K562 (cell line): ENCODE measurements around the gene TMEM108. TPM values are rescaled to one million over a fixed set of nuclear protein-coding genes. Genes with fewer than 3 reads are reported as not detected.

Source experiments
- ATAC-seq: fragments of 200-7000 bp; cut with Tn5 transposase; 3 replicates; pipeline ENCODE4 v1.9.1; 2020; ENCODE audit warnings: moderate library complexity
- BruUV-seq: library from RNA; stranded (reverse); fragments of 400-500 nt; replicated peaks from 2 replicates; lab custom pipeline; 2021; lab: Mats Ljungman, UMichigan
- CTCF ChIA-PET: fragments of 300-600 bp; formaldehyde crosslinking; extraction: SDS; loops from one replicate; lab custom pipeline; 2021; ENCODE audit warnings: low intra/inter-chr PET ratio; lab: Yijun Ruan, JAX
- POLR2A ChIA-PET: fragments of 300-600, 350-650 bp; sonication (Branson Sonifier 250); formaldehyde crosslinking; extraction: SDS; loops from one replicate; lab custom pipeline; 2021; ENCODE audit warnings: antibody characterized with exemption, inconsistent platforms; lab: Yijun Ruan, JAX
- DNase-seq, 4 experiments: peaks; one replicate each; pipeline versions ENCODE4 v3.0.0 to v3.0.0-alpha.2; 2011 to 2018; ENCODE audit warnings: low spot score in 3 of 4, mixed read lengths in 3 of 4; ENCODE audit errors: extremely low read depth in 1 of 4
- FAIRE-seq: peaks from 2 replicates; lab custom pipeline; 2011; peaks lifted over from hg19 to GRCh38; lab: Jason Lieb, UNC
- H2AFZ ChIP-seq: 2 replicates; pipeline ENCODE4 v1.6.0; 2011; ENCODE audit warnings: low read depth, low read length, control low read depth, inconsistent platforms
- H3K27ac ChIP-seq: fragments of 200-600 bp; 3 replicates; pipeline ENCODE4 v1.8.0; 2011; ENCODE audit warnings: low read depth, mild to moderate bottlenecking, control low read depth, inconsistent platforms, low read length, moderate library complexity, mixed read lengths; ENCODE audit errors: extremely low read depth
- H3K27me3 ChIP-seq, 2 experiments: fragments of 300-600 bp in 1 of 2; 2 replicates in 1 of 2; 3 replicates in 1 of 2; pipeline versions ENCODE4 v1.6.0 to v1.8.0; 2011; ENCODE audit warnings: inconsistent platforms in 2 of 2, low read length in 2 of 2, mild to moderate bottlenecking in 1 of 2, mixed read lengths in 1 of 2, moderate library complexity in 1 of 2; ENCODE audit not compliant: control insufficient read depth in 2 of 2, insufficient read depth in 2 of 2
- H3K36me3 ChIP-seq: fragments of 300-600 bp; 3 replicates; pipeline ENCODE4 v1.8.0; 2011; ENCODE audit warnings: mild to moderate bottlenecking, low read length, inconsistent platforms; ENCODE audit not compliant: control insufficient read depth, insufficient read depth
- H3K4me1 ChIP-seq, 2 experiments: fragments of 200-600 bp in 1 of 2; replicated peaks in 1 of 2; 2 replicates in 1 of 2; 3 replicates in 1 of 2; pipeline versions ENCODE4 v1.5.1 to v1.8.0; 2011; ENCODE audit warnings: inconsistent platforms in 2 of 2, low read length in 2 of 2, mild to moderate bottlenecking in 1 of 2, mixed read lengths in 1 of 2, moderate library complexity in 1 of 2; ENCODE audit not compliant: control insufficient read depth in 2 of 2, insufficient read depth in 2 of 2
- H3K4me2 ChIP-seq: 2 replicates; pipeline ENCODE4 v1.6.1; 2011; ENCODE audit warnings: low read length, control low read depth, inconsistent platforms, mixed read lengths; ENCODE audit not compliant: insufficient read depth
- H3K4me3 ChIP-seq: fragments of 200-600 bp; sonication (generic), shearing (Covaris generic); 2 replicates; pipeline ENCODE4 v1.5.1; 2016; ENCODE audit warnings: control low read depth, inconsistent platforms
- H3K79me2 ChIP-seq: fragments of 200-600 bp; 3 replicates; pipeline ENCODE4 v1.8.0; 2011; ENCODE audit warnings: low read length, inconsistent platforms; ENCODE audit not compliant: control insufficient read depth, insufficient read depth
- H3K9ac ChIP-seq, 2 experiments: 2 replicates each; pipeline versions ENCODE4 v1.6.0 to v1.6.1; 2011; ENCODE audit warnings: low read depth in 2 of 2, low read length in 2 of 2, control low read depth in 1 of 2, inconsistent platforms in 1 of 2, mild to moderate bottlenecking in 1 of 2, mixed read lengths in 1 of 2; ENCODE audit not compliant: insufficient read depth in 1 of 2
- H3K9me1 ChIP-seq: one replicate; pipeline ENCODE4 v1.6.0; 2011; ENCODE audit warnings: inconsistent platforms, mild to moderate bottlenecking, low read length, moderate library complexity; ENCODE audit not compliant: control insufficient read depth, insufficient read depth
- H3K9me3 ChIP-seq: replicated peaks from 2 replicates; pipeline ENCODE4 v1.5.1; 2011; ENCODE audit warnings: low read depth, low read length, inconsistent platforms; ENCODE audit not compliant: control insufficient read depth, insufficient read depth
- H4K20me1 ChIP-seq: replicated peaks from 2 replicates; pipeline ENCODE4 v1.6.1; 2011; ENCODE audit warnings: low read length, inconsistent platforms, mixed read lengths; ENCODE audit not compliant: control insufficient read depth, insufficient read depth
- DDX20 ChIP-seq: fragments of 450-650 bp; IDR thresholded peaks from 2 replicates; pipeline ENCODE4 v1.6.1; 2016; ENCODE audit warnings: missing genetic modification characterization, low read depth, mild to moderate bottlenecking, missing compliant biosample characterization, moderate library complexity
- ELF4 ChIP-seq: fragments of 450-650 bp; formaldehyde crosslinking; IDR thresholded peaks from 2 replicates; pipeline ENCODE4 v1.4.0; 2022; ENCODE audit warnings: missing genetic modification characterization
- HCFC1 ChIP-seq: IDR thresholded peaks from 2 replicates; pipeline ENCODE4 v1.6.1; 2012; ENCODE audit warnings: low read depth, low read length, improper control_type of control experiment
- PCBP1 ChIP-seq: fragments of 200-400 bp; formaldehyde crosslinking; IDR thresholded peaks from 2 replicates; pipeline ENCODE4 v1.6.1; 2018; ENCODE audit warnings: mild to moderate bottlenecking, low read depth, low read length; ENCODE audit not compliant: poor library complexity, severe bottlenecking
- PCBP2 ChIP-seq: fragments of 200-400 bp; formaldehyde crosslinking; IDR thresholded peaks from 2 replicates; pipeline ENCODE4 v1.6.1; 2018; ENCODE audit warnings: low read length, low read depth, mild to moderate bottlenecking, moderate library complexity; ENCODE audit not compliant: poor library complexity, severe bottlenecking
- POLR3A ChIP-seq: IDR thresholded peaks from 2 replicates; pipeline ENCODE4 v1.6.1; 2011; ENCODE audit warnings: borderline replicate concordance, mild to moderate bottlenecking, moderate library complexity; ENCODE audit not compliant: insufficient read length, insufficient read depth; ENCODE audit errors: extremely low read depth
- SETDB1 ChIP-seq: IDR thresholded peaks from one replicate; pipeline ENCODE4 v1.6.1; 2012; ENCODE audit warnings: low read length, control low read depth, inconsistent platforms
- TRIM24 ChIP-seq, 2 experiments: fragments of 450-650 bp; IDR thresholded peaks; 2 replicates each; pipeline ENCODE4 v1.6.1; 2016
- YBX1 ChIP-seq: fragments of 450-650 bp; IDR thresholded peaks from 2 replicates; pipeline ENCODE4 v1.7.1; 2016; ENCODE audit warnings: mild to moderate bottlenecking
- ZNF224 ChIP-seq: sonication (generic); formaldehyde crosslinking; IDR thresholded peaks from 2 replicates; pipeline ENCODE4 v1.8.0; 2022; ENCODE audit warnings: mild to moderate bottlenecking, missing genetic modification reagents
- ZNF253 ChIP-seq: fragments of 250-450 bp; sonication (Bioruptor Pico); conservative IDR thresholded peaks from 2 replicates; pipeline ENCODE4 v1.6.1; 2021; ENCODE audit warnings: mild to moderate bottlenecking
- WGBS: fragments of 100-300 bp; shearing (Covaris generic); methylation state at CpG from one replicate; pipeline ENCODE4 v1.1.6; 2016; ENCODE audit warnings: low coverage, mixed read lengths; ENCODE audit not compliant: insufficient coverage; ENCODE audit errors: missing lambda C conversion rate; 5-methylcytosine and 5-hydroxymethylcytosine counted together
- in situ Hi-C: fragments of 300-500 bp; cut with MboI; formaldehyde crosslinking; loops from 4 replicates; pipeline ENCODE4 v1.15.0; 2018; ENCODE audit warnings: inconsistent platforms, mixed read lengths
- intact Hi-C: fragments of 100-400 bp; cut with micrococcal nuclease; formaldehyde crosslinking; loops from 2 replicates; pipeline ENCODE4 v1.14.2; 2022
- polyA plus RNA-seq, 8 experiments: library from polyadenylated mRNA; depleted of rRNA in 4 of 8; stranded (reverse) in 5 of 8; unstranded in 3 of 8; fragments of >200 nt; fragmentation: Nextera tagmentation in 2 of 8; fragmentation: Illumina TruSeq in 1 of 8; extraction: Ambion mirVana in 2 of 8; extraction: Trizol in 1 of 8; gene quantifications; 2 replicates each; pipeline versions ENCODE4 v1.2.1 to v1.2.3, GENCODE V29; 2011 to 2014; ENCODE audit warnings: inconsistent platforms in 1 of 8, missing spikeins in 1 of 8
- total RNA-seq, 7 experiments: library from RNA; depleted of rRNA in 6 of 7; stranded (reverse); fragments of >200 nt in 6 of 7; fragmentation: Illumina TruSeq in 2 of 7; extraction: Trizol in 2 of 7; gene quantifications; 2 replicates each; pipeline versions ENCODE4 v1.2.1 to v1.2.3, GENCODE V29; 2011 to 2021; ENCODE audit warnings: low replicate concordance in 1 of 7
- TF ChIP-seq, protein P1 (sequence below), 2 experiments: fragments of 450-650 bp in 1 of 2; sonication (generic) in 1 of 2; formaldehyde crosslinking; conservative IDR thresholded peaks; 2 replicates each; pipeline versions ENCODE4 v1.4.0 to v1.8.1; 2020 to 2022; ENCODE audit warnings: mild to moderate bottlenecking in 1 of 2, missing genetic modification reagents in 1 of 2
- TF ChIP-seq, protein P2 (sequence below): fragments of 450-650 bp; IDR thresholded peaks from 2 replicates; pipeline ENCODE4 v1.6.1; 2014; ENCODE audit warnings: low read depth, mild to moderate bottlenecking, moderate library complexity, borderline replicate concordance
- TF ChIP-seq, protein P3 (sequence below): fragments of 250-450 bp; sonication (Bioruptor Pico); IDR thresholded peaks from 2 replicates; pipeline ENCODE4 v1.9.0; 2021; ENCODE audit warnings: mild to moderate bottlenecking, inconsistent platforms
- TF ChIP-seq, protein P4 (sequence below): fragments of 250-450 bp; sonication (Bioruptor Pico); IDR thresholded peaks from 2 replicates; pipeline ENCODE4 v1.4.0; 2020; ENCODE audit warnings: mild to moderate bottlenecking, moderate library complexity

The TMEM108 gene
- total and polyA plus RNA-seq, 9 of the 15 experiments (the other 6 are each of a cell fraction or from before 2014, with no cell fraction given) = 0.65 to 11.1 (median 3.4) TPM

DNA sequence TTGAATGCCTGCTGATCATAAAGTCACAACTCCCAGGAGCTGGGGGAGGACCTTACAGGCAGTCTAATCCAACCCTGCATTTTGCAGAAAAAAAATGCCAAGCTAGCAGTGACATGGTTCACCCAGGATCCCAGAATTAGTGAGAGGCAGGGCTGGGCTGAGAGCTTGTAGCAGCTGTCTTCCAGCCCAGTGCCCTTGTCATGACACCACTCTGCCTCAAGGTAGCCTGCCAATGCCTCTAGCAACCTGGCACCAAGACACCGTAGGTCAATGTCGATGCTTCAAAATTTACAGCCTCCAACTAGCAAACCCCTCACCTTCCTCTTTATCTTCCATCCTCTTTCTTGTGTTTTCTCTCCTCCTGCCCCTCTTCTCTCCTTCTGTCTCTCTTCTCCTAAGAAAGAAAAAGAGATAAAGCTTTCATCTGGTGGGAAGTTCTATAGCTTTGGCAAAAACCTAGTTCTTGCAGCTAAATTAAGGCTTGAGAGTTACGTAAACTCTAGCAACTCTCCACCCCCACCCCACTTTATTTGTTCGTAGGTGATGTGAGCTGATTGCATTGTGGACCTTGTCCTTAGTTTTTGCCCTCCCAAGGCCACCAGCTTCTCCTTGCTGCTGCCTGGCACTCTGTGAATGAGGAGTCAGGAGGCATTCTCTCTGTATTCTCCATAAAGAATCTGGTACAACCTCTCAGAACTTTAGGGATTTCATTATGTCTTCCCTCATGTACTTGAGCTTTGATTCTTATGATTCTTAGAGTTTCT lies 343.3 kb downstream of the TMEM108 start:
- ATAC-seq = no peak
- H4K20me1 ChIP-seq = no peaks in the 10 kb centered on the region; the same call in 1 of the 2 replicates
- H3K9ac ChIP-seq = no peak overlapping the region
- no TSS peak for BruUV-seq
- no peaks in the 10 kb centered on the region; a peak in 2 of 5 replicates for H3K4me1 ChIP-seq
- H2AFZ ChIP-seq = no peak overlapping the region
- no peak for FAIRE-seq
- H3K27me3 ChIP-seq = no peaks in the 10 kb centered on the region; a peak in 1 of 5 replicates
- intact Hi-C loops (loop anchor here (5.0 kb wide), 1 partner anchor 724 kb away; the partner anchor contains the start of gene ACAD11), in situ Hi-C loops (loop anchor here (10.0 to 25.0 kb wide), 2 partner anchors 344 to 647 kb away; partner anchors contain the start of gene TMEM108)
- 34% methylated on average over 4 of the region's 4 CpGs for WGBS
- ChIA-PET POLR2A (no interaction called here), CTCF (no interaction called here)
- H3K9me3 ChIP-seq = no peaks in the 10 kb centered on the region
- H3K36me3 ChIP-seq = no peaks in the 10 kb centered on the region
- H3K4me3 ChIP-seq = no peak overlapping the region
- no peak overlapping the region for H3K4me2 ChIP-seq
- no peaks in the 10 kb centered on the region for H3K9me1 ChIP-seq
- no peaks in the 10 kb centered on the region for H3K79me2 ChIP-seq
- no peak for DNase-seq
- H3K27ac ChIP-seq = no peak overlapping the region
- TF ChIP-seq, protein P1, sequence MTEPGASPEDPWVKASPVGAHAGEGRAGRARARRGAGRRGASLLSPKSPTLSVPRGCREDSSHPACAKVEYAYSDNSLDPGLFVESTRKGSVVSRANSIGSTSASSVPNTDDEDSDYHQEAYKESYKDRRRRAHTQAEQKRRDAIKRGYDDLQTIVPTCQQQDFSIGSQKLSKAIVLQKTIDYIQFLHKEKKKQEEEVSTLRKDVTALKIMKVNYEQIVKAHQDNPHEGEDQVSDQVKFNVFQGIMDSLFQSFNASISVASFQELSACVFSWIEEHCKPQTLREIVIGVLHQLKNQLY (CRISPR knock-in tag; conservative IDR thresholded peaks at IDR 0.05) = no peak
- TF ChIP-seq ELF4 (CRISPR knock-in tag) (no peak), TRIM24 (IDR thresholded peaks at IDR 0.05) (no peak), POLR3A (no peak), ZNF224 (no peak), DDX20 (tag) (no peak), PCBP2 (no peak), HCFC1 (no peak), SETDB1 (no peak), YBX1 (no peak), ZNF253 (CRISPR knock-in tag) (no peak), PCBP1 (no peak)
- TF ChIP-seq, protein P2, sequence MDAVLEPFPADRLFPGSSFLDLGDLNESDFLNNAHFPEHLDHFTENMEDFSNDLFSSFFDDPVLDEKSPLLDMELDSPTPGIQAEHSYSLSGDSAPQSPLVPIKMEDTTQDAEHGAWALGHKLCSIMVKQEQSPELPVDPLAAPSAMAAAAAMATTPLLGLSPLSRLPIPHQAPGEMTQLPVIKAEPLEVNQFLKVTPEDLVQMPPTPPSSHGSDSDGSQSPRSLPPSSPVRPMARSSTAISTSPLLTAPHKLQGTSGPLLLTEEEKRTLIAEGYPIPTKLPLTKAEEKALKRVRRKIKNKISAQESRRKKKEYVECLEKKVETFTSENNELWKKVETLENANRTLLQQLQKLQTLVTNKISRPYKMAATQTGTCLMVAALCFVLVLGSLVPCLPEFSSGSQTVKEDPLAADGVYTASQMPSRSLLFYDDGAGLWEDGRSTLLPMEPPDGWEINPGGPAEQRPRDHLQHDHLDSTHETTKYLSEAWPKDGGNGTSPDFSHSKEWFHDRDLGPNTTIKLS = no peak
- TF ChIP-seq, protein P3, sequence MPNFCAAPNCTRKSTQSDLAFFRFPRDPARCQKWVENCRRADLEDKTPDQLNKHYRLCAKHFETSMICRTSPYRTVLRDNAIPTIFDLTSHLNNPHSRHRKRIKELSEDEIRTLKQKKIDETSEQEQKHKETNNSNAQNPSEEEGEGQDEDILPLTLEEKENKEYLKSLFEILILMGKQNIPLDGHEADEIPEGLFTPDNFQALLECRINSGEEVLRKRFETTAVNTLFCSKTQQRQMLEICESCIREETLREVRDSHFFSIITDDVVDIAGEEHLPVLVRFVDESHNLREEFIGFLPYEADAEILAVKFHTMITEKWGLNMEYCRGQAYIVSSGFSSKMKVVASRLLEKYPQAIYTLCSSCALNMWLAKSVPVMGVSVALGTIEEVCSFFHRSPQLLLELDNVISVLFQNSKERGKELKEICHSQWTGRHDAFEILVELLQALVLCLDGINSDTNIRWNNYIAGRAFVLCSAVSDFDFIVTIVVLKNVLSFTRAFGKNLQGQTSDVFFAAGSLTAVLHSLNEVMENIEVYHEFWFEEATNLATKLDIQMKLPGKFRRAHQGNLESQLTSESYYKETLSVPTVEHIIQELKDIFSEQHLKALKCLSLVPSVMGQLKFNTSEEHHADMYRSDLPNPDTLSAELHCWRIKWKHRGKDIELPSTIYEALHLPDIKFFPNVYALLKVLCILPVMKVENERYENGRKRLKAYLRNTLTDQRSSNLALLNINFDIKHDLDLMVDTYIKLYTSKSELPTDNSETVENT (CRISPR knock-in tag) = no peak
- TF ChIP-seq, protein P4, sequence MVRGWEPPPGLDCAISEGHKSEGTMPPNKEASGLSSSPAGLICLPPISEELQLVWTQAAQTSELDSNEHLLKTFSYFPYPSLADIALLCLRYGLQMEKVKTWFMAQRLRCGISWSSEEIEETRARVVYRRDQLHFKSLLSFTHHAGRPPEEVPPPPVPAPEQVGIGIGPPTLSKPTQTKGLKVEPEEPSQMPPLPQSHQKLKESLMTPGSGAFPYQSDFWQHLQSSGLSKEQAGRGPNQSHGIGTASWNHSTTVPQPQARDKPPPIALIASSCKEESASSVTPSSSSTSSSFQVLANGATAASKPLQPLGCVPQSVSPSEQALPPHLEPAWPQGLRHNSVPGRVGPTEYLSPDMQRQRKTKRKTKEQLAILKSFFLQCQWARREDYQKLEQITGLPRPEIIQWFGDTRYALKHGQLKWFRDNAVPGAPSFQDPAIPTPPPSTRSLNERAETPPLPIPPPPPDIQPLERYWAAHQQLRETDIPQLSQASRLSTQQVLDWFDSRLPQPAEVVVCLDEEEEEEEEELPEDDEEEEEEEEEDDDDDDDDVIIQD = no peak
